Suprapubic skin (tissue), 4 donors: ENCODE data around the gene DERL2.

Source experiments
- CTCF ChIP-seq, 2 donors: fragments of 200-600 bp in 1 of 2; fragments of 450-650 bp in 1 of 2; sonication (generic) in 1 of 2; IDR thresholded peaks; one replicate each; pipeline ENCODE4 v1.5.1; 2016 to 2019; ENCODE audit warnings: antibody characterized with exemption in 2 of 2, mild to moderate bottlenecking in 1 of 2, moderate library complexity in 1 of 2
- EP300 ChIP-seq: sonication (generic); formaldehyde crosslinking; IDR thresholded peaks from one replicate; pipeline ENCODE4 v1.6.1; 2017; ENCODE audit warnings: antibody characterized with exemption
- POLR2A ChIP-seq, 2 donors: fragments of 450-650 bp; IDR thresholded peaks; one replicate each; pipeline ENCODE4 v1.6.1; 2017; ENCODE audit warnings: antibody characterized with exemption in 2 of 2, mild to moderate bottlenecking in 2 of 2, moderate library complexity in 2 of 2
- POLR2AphosphoS5 ChIP-seq, 3 donors: sonication (generic); formaldehyde crosslinking; IDR thresholded peaks; one replicate each; pipeline ENCODE4 v1.6.1; 2017; ENCODE audit warnings: antibody characterized with exemption in 3 of 3

GRCh38 chr17:5486206-5487124 lies 487 bp upstream of the DERL2 start, which contains the start of gene MIS12:
- TF ChIP-seq CTCF (IDR thresholded peaks at IDR 0.05), result no peak
- TF ChIP-seq POLR2A (IDR thresholded peaks at IDR 0.05), result peak in 1 of 2 donors; percentile 71
- TF ChIP-seq POLR2AphosphoS5 (IDR thresholded peaks at IDR 0.05), result peak in 2 of 3 donors; percentile 69 to 94
- no peak for TF ChIP-seq EP300
